Progenitor cell of endocrine pancreas (in vitro differentiated cells): ENCODE data around the gene TMSB4X. TPM values are rescaled to one million over a fixed set of nuclear protein-coding genes. Genes with fewer than 3 reads are reported as not detected.
"Not testable (repeated sequence)": the region's sequence is repeated elsewhere in the genome, so short reads cannot be mapped to it uniquely, and the experiment has no call there.

Experiments used
- DNase-seq: peaks from one replicate; pipeline ENCODE4 v3.0.0; 2021; ENCODE audit warnings: low spot score; ENCODE audit not compliant: unreplicated experiment
- H3K27ac Mint-ChIP-seq: 2 replicates; pipeline ENCODE4 v1.8.0; 2021; ENCODE audit warnings: mild to moderate bottlenecking, moderate library complexity, mixed read lengths
- H3K27me3 Mint-ChIP-seq: 2 replicates; pipeline ENCODE4 v1.8.0; 2021; ENCODE audit warnings: mixed read lengths
- H3K36me3 Mint-ChIP-seq: 2 replicates; pipeline ENCODE4 v1.8.0; 2022; ENCODE audit warnings: mixed read lengths; ENCODE audit not compliant: insufficient read depth
- H3K4me1 Mint-ChIP-seq: 2 replicates; pipeline ENCODE4 v1.8.0; 2021; ENCODE audit warnings: low read depth, mixed read lengths
- H3K4me3 Mint-ChIP-seq: 2 replicates; pipeline ENCODE4 v1.8.0; 2021; ENCODE audit warnings: low read depth, mild to moderate bottlenecking, moderate library complexity, mixed read lengths
- H3K9me3 Mint-ChIP-seq: 2 replicates; pipeline ENCODE4 v1.8.0; 2021; ENCODE audit warnings: low read depth, mixed read lengths
- CTCF ChIP-seq: fragments of 200-600 bp; sonication (generic); IDR thresholded peaks from one replicate; pipeline ENCODE4 v1.5.0; 2021; ENCODE audit warnings: antibody characterized with exemption, mild to moderate bottlenecking; ENCODE audit not compliant: unreplicated experiment
- total RNA-seq: library from RNA; stranded (reverse); gene quantifications from 2 replicates; pipeline ENCODE4 v1.2.1, GENCODE V29; 2021

The TMSB4X gene
- total RNA-seq, 1 donor from 2014 or later, result 1,699 TPM

GRCh38 chrX:12975991-12976558 is 1.2 kb downstream of the TMSB4X start:
- Mint-ChIP-seq H3K27ac (peak overlapping the region; percentile 99), H3K36me3 (peaks cover 21% of the 10 kb centered on the region), H3K4me3 (peak overlapping the region; percentile 93), H3K4me1 (peaks cover 30% of the 10 kb centered on the region), H3K27me3 (no peaks in the 10 kb centered on the region), H3K9me3 (peaks cover 12% of the 10 kb centered on the region)
- TF ChIP-seq CTCF, result no peak
- no peak for DNase-seq

- Mint-ChIP-seq H3K4me3 (peak overlapping the region; percentile 93), H3K4me1 (peaks cover 21% of the 10 kb centered on the region), H3K36me3 (peaks cover 21% of the 10 kb centered on the region), H3K27ac (peak overlapping the region; percentile 68), H3K9me3 (peaks cover 12% of the 10 kb centered on the region)
- not testable (repeated sequence) for DNase-seq, H3K27me3 Mint-ChIP-seq
Observed at GRCh38 chrX:12976819-12977732, 2.2 kb downstream of the TMSB4X start.

DNA sequence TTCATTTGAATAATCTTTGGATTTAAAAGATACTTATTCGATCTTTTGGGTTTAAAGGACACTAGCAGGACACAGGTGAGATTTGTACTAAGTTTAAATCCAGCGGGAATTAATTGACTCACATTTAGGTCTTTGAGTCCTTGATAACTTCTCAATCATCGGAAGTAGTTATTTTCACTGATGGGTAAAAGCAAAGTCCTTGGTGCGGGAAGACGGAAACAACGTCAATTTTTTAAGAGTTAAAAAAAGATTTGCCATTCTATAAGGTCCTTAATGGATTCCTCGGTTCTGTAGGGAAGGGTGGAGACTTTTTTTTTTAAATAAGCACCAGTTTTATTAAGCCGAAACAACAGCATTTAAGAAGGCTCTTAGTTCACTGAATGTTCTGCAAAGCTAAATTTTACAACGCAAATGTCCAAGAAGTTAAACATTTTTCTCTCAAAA is 2.9 kb downstream of the TMSB4X start:
- Mint-ChIP-seq H3K9me3 (peaks cover 8% of the 10 kb centered on the region), H3K4me1 (peaks cover 18% of the 10 kb centered on the region), H3K36me3 (peaks cover 21% of the 10 kb centered on the region), H3K27me3 (no peaks in the 10 kb centered on the region), H3K4me3 (peak overlapping the region; percentile 93), H3K27ac (peak overlapping the region; percentile 68)
- TF ChIP-seq CTCF, result no peak
- no peak for DNase-seq

- peaks cover 21% of the 10 kb centered on the region for H3K36me3 Mint-ChIP-seq
Observed at GRCh38 chrX:12978205-12979025, 3.5 kb downstream of the TMSB4X start.

More at GRCh38 chrX:12978205-12979025, 3.5 kb downstream of the TMSB4X start:
- TF ChIP-seq CTCF, result no peak
- Mint-ChIP-seq H3K4me3 (peak overlapping the region; percentile 93), H3K27ac (peak overlapping the region; percentile 87), H3K4me1 (peaks cover 16% of the 10 kb centered on the region), H3K9me3 (peaks cover 4% of the 10 kb centered on the region), H3K27me3 (no peaks in the 10 kb centered on the region)
- DNase-seq, result no peak
